Stimulated activated CD4-positive, alpha-beta T cell treated with anti-CD3 and anti-CD28 coated beads, Interleukin-1b, Interleukin-23, amount 100 ng/mL, for 24 hours (primary cell): ENCODE data around the gene AKR7A2.

Source experiments
- DNase-seq, 4 experiments: peaks; one replicate each; pipeline ENCODE4 v3.0.0-alpha.2; 2020; ENCODE audit warnings: low read depth in 4 of 4, low spot score in 1 of 4

Gene AKR7A2

DNA sequence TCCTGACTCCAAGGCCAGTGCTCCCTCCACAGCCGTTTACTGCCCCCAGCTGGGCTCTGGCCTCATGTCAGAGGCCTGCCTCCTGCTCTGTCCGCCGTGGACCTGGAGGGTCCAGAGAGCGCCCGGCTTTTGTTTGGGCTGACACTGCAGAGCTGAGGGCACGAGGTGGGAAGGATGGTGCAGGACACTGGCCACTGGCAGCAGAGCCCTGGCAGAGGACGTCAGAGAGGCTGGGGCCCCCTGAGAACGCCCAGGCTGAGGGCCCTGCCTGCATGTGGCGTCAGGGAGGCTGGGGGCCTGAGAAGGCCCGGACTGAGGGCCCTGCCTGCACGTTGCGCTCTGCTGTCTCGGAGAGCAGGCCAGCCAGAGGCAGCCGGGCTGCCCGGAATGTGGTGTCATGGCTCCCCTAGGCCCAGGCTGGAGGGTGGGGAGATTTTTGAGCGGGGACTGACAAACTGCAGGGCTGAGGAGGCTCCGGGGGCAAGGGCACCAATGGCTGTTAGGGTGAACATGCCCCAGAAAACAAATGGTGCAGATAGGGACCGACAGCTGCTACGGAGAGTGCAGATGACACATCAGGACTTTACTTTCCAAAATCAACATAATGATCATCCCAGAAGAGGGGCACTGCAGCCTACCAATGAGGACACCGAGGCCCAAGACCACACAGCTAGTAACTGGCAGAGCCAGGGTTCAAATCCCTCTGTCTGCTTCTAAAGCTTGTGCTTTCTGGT lies 31.8 kb upstream of the AKR7A2 start:
- no peak for DNase-seq

DNA sequence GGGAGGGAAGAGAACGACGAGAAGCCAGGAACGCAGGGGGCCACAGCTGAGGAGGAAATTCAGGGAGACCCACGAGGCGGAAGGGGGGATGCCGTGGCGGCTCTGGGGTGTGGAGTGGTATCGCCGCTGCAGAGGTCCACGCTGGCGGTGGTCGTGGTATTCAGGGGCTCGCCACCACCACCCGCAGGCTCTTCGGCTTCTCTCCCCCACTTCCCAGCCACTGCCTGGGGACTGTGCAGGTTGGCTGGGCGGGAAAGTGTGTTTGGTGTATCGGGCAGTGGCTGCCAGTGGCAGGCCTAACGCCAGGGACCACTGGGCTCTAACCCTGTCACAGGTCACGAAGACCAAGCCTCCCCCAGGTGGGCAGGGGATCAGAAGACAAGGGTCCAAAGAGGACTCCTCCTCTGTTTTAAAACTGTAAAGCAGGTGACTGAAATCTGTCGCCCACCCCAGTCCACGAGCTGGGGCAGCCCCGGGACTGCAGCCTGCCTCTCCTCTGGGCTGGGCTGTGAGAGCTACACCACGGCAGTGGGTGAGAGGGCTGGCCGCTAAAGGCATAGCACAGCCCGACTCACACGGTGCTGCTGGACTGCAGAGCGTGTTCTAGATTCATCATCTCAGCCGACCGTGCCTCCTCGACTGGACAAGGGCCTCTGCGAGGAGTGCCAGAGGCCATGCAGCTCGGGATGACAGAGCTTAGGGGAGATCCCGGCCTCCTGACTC lies 31.1 kb upstream of the AKR7A2 start:
- no peak for DNase-seq

- DNase-seq: no peak
These were observed 30.3 kb upstream of the AKR7A2 start for GRCh38 chr1:19342062-19342750.

DNA sequence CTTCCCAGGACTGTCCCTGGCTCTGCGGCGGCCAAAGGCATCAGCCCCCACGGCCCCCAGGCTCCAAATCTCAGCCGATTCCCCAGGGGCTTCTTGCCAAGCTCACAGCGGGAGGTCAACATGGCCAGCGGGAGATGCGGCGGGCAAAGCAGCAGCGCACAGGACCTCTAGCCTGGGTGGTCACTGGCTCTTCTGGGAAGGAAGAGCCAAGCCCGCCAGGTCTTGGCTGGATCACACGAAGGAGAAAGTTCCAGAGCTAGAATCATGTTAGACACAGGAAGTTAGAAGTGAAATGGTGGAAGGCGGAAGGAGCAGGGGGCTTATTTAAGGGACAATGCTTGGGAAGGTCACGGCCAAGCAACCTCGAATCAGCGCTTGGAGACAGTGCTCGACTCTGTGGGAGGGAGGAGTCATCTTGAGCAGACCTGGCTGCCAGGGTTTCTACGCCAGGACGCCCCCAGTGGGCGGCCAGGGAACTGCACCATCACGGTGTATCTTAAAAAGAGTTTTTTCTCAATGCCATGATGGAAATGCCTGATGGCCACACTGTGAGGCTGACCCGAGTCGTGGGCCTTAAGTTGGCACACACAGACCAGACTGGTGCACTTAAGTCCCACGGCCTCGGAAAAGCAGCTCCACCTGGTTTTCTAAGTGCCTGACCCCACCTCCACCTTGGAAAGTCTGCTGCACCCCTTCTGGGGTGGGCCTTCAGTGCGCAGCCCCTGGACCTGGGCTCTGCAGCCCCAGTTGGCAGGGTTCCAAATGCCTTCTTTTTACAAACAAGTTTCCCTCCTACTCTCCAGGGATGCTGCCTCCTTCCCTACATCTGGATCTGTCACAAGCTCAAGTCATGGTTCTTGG lies 29.5 kb upstream of the AKR7A2 start:
- peak; percentile 55 to 73 (median 66) for DNase-seq

DNA sequence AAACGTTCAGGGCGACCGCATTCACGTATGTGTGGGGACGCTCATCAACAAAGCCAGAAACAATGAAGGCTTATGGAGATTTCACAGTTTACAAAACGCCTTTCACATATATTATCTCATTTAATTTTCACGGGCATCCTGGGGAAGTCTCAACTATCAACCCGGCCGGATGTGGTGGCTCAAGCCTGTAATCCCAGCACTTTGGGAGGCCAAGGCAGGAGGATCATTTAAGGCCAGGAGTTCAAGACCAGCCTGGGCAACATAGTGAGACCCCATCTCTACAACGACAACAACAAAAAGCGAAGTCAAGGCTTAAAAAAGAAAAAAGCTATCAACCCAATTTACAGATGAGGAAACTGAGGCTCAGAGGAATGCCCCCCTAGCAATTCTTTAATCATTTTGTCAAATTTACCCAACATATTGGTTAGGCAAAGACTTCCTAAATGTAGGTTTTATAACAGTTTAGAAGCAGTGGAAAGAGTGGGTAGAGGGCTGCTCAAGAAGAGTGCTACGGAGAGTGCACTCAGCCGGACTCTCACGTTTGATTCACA lies 28.5 kb upstream of the AKR7A2 start:
- DNase-seq: no peak

DNA sequence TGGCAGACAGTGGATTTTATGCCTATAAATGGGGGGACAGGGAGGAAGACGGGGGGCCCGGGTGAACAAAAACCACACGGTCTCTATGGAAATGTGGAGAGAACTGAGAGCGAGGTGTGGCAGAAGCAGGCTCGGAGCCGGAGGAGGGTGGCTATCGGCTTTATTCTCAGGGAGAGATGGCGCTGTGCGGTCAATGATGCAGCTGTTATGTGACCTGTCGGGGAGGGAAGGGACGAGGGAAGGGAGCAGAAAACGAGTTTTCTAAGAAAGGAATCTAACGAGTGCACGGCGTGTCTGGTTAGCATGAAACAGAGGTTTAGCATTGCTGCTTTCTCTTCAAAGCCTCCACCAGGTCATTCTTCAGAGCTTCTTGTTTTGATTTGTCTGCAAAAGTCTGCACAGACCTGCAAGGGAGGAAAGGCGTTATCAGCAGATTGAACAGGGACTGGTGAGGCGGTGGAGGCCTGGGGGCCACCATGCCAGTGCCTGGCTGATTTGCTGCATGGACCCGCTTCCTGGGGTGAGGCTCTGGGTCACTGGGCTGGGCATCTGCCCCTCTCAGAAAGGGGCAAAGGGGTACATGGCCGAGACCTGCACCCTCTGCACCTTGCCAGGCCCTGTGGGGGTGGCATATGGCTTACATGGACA lies 27.4 kb upstream of the AKR7A2 start:
- DNase-seq: no peak

GRCh38 chr1:19338323-19338762 lies 26.4 kb upstream of the AKR7A2 start:
- no peak for DNase-seq

DNA sequence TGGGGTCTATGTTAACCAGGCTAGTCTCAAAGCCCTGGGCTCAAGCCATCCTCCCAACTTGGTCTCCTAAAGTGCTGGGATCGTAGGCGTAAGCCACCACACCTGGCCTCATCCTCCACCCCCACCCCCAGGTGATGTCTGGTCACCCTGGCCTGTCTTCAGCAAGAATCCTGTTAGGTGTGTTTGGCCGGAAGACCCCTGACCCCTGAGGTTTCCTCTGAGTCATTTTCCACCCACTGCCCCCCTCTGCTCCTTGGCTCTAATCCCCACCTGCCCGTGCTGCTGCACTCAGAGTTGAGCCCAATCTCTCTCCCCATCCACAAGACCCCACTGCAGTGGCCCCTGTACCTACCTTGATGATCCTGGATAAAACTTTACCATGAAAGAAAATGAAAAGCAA lies 25.3 kb upstream of the AKR7A2 start:
- no peak for DNase-seq

DNA sequence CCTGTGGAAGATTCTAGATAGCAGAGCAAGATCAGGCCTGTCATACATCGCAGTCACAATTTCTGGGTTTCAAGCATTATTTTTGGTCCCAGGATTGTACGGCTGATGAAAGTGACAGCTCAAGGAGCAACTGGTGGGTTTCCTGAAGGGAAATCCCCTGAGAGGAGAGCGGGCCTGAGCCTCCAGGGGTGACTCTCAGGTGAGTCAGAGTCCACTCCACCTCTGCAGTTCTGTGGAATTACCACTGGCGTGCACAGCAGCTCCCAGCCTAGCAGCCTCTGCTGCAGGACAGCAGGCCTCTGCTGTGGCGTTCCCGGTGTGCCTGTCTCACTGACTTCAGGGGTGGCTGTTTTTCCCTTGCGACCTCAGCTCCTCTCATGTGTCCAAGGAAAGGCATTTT lies 24.6 kb upstream of the AKR7A2 start:
- DNase-seq: peak in 2 of 4 experiments; percentile 33 to 55

- DNase-seq: no peak
These were observed 21.8 kb upstream of the AKR7A2 start for GRCh38 chr1:19333587-19334354.

DNA sequence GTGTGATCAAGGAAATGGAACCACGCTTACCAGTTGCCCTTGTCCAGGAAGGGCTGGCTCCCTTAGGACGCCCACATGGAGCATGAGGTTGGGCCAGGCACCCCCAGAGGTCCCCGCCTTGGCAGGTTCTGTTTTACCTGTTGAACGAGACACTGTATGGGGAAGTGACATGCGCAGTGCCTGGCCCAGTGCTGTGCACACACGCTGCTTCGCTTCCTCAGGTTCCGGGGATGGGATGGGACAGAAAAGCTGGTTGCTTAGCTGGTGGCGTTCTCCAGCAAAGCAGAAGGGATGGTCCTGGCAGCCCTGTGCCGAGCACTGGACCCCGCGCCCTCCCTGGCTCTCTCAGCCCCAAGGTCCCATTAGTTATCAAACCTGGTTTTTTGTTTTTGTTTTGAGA lies 20.9 kb upstream of the AKR7A2 start:
- no peak for DNase-seq

- DNase-seq: no peak
These were observed 19.4 kb upstream of the AKR7A2 start for GRCh38 chr1:19331262-19331878.

GRCh38 chr1:19330449-19331135 lies 18.6 kb upstream of the AKR7A2 start:
- no peak for DNase-seq

DNA sequence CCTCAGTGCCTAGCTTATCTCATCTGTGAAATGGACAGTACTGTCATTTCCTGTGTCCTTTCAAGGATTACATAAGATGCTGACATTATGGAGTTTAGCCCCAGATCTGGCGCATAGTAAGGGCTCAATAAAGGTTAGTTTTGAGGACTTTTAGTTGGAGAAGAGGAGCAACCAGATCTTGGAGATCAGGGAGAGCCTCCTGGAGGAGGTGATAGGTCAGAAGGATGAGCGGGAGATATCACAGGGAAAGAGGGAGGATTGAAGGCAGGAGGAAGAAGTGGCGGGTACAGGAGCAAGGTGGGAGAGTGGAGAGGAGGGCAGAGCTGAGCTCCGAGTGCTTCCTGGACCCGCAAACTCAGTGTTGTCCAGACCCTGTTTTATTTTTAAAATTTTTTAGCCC lies 17.7 kb upstream of the AKR7A2 start:
- DNase-seq: no peak

GRCh38 chr1:19329188-19329587 lies 17.2 kb upstream of the AKR7A2 start:
- no peak for DNase-seq

DNA sequence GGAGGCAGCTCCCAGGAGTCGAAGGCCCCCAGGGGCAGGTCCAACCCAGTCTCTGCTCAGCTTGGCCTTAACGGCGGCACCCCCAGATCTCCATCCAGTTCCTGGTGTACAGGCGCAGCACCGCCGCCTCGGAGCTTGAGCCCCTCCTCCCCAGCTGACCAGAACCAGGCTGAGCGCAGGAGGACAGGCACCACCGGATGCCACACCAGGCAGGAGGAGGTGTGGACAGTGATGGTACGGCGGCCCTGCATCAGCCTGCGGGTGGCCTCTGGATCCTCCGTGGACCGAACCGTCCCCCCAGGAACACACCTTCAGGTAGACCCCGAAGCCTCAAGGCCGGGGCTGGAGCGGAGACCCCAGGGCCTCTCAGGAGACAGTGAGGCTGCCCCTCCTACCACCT lies 16.5 kb upstream of the AKR7A2 start:
- no peak for DNase-seq

DNA sequence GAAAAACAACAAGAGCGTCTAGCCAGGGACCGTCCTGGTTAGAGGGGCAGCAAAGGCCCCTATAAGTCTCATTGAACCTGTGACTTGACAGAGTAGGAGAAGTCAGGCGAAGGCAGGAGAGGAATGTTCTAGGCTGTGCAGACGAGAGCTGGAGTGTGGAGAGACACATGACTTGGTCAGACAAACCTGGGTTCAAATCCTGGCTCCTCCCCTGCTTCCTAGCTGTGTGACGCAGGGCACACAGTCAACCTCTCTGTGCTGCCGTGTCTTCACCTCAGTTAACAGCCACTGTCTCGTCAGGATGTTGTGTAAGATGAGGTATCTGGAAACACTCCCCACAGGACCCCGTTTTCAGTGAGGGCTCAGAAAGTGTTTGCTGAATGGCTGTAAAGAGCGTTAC lies 15.8 kb upstream of the AKR7A2 start:
- DNase-seq: no peak

DNA sequence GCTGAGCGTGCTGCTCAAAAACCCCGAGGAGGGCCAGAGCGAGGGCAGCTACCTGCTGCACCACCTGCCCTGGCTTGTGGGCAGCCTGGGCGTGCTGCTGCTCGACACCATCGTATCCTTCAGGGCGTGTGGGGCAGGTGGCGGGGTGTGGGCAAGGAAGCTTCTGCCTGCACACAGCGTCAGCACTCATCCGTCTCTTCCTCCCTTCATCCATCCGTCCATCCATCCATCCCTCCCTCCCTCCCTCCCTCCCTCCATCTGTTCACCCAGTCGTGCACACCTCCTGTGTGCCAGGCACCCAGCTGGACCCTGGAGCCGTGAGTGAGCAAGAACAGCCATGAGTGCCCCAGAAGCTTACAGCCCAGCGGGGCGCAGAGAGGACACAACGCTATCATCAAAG lies 15.4 kb upstream of the AKR7A2 start:
- no peak for DNase-seq

GRCh38 chr1:19326748-19327065 lies 14.8 kb upstream of the AKR7A2 start:
- no peak for DNase-seq
